NCI-H524 treated with DMSO at 0.1 percent for 48 hours (cell line): Measurements from ENCODE around the gene STX2.

Experiments used
- DNase-seq: peaks from one replicate; lab custom pipeline; 2025; lab: John Stamatoyannopoulos, UW

STX2 gene

DNA sequence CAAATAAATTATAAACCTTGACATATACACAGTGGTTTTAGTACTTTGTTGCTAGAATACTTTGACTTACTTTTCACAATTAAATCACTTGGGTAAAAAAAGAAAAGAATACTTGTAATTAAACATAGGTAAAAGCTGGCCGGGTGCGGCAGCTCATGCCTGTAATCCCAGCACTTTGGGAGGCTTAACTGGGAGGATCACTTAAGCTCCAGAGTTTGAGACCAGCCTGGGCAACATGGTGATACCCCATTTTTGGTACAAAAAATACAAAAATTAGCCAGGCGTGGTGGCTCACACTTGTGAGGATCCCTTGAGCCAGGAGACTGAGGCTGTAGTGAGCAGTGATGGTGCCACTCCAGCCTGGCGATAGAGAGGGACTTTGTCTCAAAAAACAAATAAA is 7.8 kb downstream of the STX2 start:
- DNase-seq: no peak

DNA sequence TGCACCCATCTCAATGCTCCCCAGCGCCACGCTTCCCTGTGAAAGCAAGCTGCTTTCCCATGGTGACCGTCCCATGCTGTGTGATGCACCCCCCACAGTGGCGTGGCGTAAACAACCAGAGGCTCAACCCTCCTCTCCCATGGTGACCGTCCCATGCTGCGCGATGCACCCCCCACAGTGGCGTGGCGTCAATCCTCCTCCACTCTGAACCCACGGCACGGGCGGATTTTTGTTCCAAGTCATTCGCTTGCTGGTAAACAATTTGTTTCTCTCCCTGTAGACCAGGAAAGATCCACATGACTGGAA is 8.9 kb downstream of the STX2 start:
- no peak for DNase-seq

- no peak for DNase-seq
Observed at GRCh38 chr12:130829391-130830245, 9.4 kb downstream of the STX2 start.

- no peak for DNase-seq
Observed at GRCh38 chr12:130828895-130829294, 10.2 kb downstream of the STX2 start.

DNA sequence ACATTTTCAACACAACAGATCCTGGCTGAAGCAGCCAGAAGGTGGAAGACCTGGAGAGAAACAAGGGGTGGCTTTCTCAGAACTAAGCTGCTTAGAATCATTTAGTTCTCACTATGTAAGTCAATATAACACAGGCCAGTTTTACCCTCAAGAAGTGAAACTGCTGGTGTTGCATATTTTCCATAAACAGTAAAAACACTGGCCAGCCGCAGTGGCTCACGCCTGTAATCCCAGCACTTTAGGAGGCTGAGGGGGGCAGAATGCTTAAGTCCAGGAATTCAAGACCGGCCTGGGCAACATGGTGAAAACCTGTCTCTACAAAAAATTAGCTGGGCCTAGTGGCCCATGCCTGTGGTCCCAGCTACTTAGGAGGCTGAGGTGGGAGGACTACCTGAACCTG is 11.6 kb downstream of the STX2 start:
- no peak for DNase-seq

GRCh38 chr12:130826151-130826801 is 12.8 kb downstream of the STX2 start:
- DNase-seq: no peak

- DNase-seq: no peak
Observed at GRCh38 chr12:130825771-130826150, 13.3 kb downstream of the STX2 start.

- DNase-seq: no peak
Observed at GRCh38 chr12:130819681-130820080, 19.4 kb downstream of the STX2 start.

DNA sequence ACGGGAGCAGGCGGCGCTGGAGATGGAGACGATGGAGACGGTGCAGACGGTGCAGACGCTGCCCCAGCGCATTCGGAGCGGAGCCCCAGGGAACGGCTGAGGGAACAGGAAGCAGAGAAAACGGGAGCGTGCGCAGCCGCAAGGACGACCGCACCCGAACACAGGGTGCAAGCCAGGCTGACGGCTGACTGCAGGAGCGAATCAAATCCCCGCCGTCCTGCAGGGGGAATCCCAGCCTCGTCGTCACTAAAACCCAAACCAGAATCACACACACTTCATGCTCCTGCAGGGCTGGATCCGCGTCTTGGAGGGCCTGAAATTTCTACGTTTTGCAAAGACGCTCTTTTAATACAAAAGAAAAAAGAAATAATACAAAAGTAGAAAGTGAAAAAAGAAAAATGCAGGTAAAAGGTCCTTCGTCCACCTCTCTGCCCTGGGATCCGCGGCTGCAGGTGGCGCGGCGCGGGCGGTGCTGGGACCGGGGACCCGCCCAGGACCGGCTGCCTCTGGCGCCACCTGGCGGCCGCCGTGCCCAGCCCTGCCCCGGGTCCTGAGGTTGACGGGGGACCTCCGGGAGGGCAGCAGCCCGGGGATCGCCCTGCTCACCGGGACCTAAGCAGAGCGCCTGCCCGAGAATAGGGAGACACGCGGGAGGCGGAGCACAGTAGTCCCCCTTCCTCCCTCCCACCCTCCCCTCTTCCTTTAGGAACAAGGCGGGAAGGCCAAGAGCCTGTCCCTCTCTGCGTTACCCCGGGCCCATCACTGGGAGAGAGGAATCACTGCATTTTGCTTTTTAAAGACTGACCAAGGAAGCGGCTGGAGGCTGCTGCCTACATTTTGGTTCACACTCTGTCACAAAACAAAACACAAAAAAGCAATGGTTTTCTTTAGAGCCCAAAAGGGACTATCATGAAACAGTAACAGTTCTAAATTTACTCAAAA is 20.1 kb downstream of the STX2 start:
- DNase-seq: no peak

- DNase-seq: no peak
Observed at GRCh38 chr12:130818272-130818634, 20.8 kb downstream of the STX2 start.

- DNase-seq: no peak
Observed at GRCh38 chr12:130817804-130818203, 21.2 kb downstream of the STX2 start.

DNA sequence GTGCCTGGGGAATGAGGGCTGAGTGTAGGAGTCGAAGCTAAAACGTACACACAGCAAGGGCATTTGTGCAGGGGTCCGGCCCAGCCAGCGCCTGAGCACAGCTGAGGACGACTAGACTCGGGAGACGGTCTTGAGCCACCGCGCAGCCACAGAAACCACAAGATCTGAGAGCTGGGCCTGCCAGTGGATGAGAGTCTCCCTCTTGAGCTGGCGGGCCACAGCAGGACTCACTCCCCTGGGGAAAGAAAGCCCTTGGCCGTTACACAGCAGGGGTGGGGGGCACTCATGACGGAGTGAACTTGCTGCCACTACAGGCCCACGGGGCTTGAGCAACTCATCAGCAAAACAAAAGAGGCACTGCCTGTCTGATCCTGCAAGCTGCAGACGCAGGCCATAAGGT is 23.0 kb downstream of the STX2 start:
- DNase-seq: no peak

DNA sequence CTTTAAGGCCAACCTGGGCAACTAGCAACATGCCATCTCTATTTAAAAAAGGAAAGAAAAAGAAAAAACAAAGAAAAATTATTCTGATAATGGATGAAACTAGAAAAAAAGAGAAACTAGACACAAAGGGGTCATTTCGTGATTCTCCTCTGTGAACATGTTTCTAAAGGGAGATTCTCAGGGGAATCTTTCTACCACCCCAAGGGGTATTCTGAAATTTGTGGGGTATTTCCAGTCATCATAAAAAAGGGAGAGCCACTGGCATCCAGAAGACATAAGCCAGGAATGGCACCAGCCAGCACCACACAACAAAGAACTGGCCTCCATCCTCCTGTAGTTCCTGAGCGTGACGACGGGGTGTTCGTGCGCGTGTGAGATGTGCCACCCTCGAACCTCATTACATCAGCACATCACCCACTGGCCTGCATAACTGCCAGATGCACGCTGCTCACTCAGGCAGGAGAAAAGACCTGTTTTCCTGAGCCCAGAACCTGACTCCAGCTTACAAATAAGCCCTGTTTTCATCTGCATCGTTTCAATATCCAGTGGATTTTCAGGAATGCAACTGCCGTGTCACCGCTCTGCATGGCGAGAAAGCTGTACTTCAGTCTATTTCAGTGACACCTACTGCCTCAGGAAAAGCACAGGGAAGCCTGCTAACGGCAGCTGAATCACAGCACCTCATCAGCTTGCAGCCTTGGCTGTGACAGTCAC is 23.9 kb downstream of the STX2 start:
- DNase-seq: no peak

DNA sequence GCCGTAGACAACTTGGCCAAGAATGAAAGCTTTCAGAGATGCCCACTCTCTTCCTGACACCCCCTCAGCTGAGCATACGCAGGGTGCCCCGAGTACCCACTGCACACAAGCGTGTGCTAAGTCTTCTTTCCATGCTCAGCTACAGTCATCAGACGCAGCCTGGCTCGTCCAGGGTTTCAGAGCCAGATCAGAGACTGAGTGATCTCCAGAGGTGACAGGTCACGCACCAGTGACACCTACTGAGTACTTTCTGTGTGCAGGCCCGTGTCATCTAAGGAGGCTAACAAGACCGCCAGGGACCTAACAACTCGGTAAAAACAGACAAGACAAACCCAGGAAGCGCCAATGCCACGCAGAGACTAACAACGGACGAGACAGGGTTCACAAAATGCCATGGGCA is 25.1 kb downstream of the STX2 start:
- DNase-seq: no peak

DNA sequence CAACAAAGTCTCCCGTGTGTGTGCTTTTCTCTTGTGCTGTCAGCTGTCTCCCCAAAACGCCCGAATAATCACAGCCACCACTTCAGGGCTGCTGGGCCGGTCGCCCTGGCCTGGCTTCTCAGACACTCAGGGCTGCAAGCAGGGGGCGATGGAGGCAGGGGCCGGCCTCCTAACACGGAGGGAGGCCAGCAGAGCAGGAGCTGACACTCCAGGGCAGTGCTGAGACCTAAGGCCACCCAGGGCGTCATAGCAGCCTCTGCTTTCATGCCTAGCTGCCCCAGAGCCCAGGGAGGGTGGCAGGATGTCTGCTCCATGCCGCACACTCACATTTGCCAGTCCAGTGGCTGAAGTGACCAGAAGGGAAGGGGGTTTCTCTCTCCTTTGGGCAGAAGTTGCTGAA is 25.6 kb downstream of the STX2 start:
- no peak for DNase-seq

DNA sequence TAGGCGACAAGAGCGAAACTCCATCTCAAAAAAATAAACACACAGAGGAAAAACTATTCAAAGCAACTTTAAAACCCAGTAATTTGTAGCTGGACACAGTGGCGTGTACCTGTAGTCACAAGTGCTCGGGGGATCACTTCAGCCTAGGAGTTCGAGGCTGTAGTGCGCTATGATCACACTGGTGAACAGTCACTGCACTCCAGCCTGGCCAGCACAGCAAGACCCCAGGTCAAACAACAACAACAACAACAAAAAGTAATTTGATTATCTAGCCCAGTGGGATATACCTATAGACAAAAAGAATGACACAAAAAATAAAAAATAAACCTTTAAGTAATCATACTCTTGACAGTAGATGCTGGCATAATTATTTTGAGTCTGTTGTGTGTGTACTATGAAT is 29.3 kb downstream of the STX2 start:
- no peak for DNase-seq

GRCh38 chr12:130807309-130807708 is 31.7 kb downstream of the STX2 start:
- DNase-seq: no peak

- DNase-seq: no peak
Observed at GRCh38 chr12:130806574-130806973, 32.5 kb downstream of the STX2 start.

- DNase-seq: no peak
Observed at GRCh38 chr12:130805635-130806034, 33.4 kb downstream of the STX2 start.

DNA sequence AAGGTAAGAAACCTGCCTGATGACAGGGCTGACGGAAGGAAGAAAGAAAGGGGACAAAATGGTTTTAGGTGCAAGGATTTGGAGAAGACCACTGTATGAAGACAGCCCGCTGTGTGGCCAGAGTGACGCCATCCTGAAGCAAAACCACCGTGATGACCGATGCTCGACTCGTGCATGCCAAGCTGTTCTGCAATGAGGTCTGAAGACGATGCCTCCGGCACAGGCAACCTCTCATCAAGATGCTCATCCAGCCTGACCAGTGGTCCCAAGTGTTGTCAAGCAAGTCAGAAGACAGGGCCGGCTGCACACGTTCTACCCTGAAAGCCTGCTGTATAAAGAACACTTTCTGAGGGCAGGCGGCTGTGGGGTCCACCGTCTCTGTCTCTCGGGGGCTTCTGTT is 34.8 kb downstream of the STX2 start:
- DNase-seq: no peak

DNA sequence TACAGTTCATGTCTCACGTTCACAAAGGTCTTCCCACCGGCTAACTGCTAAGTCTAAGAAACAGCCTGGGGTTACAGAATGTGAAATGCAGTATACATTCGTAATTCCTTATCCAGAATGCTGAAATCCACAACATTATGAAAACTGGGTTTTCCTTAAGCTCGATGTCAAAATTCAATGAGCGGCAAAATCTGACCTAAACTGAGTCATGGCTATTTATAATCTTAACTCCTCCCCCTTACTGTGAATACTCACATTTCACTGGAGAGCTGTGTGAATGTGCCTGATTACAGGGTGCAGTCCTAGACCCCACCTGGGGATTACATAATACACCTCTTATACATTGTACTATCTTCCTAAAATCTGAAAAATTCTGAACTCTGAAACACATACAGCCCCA is 35.3 kb downstream of the STX2 start:
- DNase-seq: no peak

GRCh38 chr12:130800312-130800711 is 38.7 kb downstream of the STX2 start:
- DNase-seq: no peak
